Measurements from ENCODE around the gene OR2T3.
"Not testable (repeated sequence)": the region's sequence is repeated elsewhere in the genome, so short reads cannot be mapped to it uniquely, and the experiment has no call there.

The OR2T3 gene

GRCh38 chr1:248473051-248473450, at the start of gene OR2T3:
TSS of gene OR2T3 (plus strand) at chr1:248473351. CDS start at chr1:248473351, 0 bp downstream.
- DNase-seq (ENCODE audit: low spot score): not testable (repeated sequence)

- not testable (repeated sequence) for DNase-seq (ENCODE audit: low spot score)
Measured at GRCh38 chr1:248427526-248428191, 45.5 kb upstream of the OR2T3 start.

GRCh38 chr1:248428192-248428533, 45.0 kb upstream of the OR2T3 start:
- DNase-seq (ENCODE audit: low spot score): not testable (repeated sequence)

- DNase-seq (ENCODE audit: low spot score): not testable (repeated sequence)
Measured at GRCh38 chr1:248431683-248432082, 41.5 kb upstream of the OR2T3 start.

GRCh38 chr1:248432201-248432600, 41.0 kb upstream of the OR2T3 start:
- not testable (repeated sequence) for DNase-seq (ENCODE audit: low spot score)

- DNase-seq (ENCODE audit: low spot score): not testable (repeated sequence)
Measured at GRCh38 chr1:248433811-248434415, 39.2 kb upstream of the OR2T3 start.

- DNase-seq (ENCODE audit: low spot score): not testable (repeated sequence)
Measured at GRCh38 chr1:248434913-248435312, 38.2 kb upstream of the OR2T3 start.

- DNase-seq (ENCODE audit: low spot score): not testable (repeated sequence)
Measured at GRCh38 chr1:248436303-248436702, 36.8 kb upstream of the OR2T3 start.

GRCh38 chr1:248438668-248439067, 34.5 kb upstream of the OR2T3 start:
- DNase-seq (ENCODE audit: low spot score): not testable (repeated sequence)

GRCh38 chr1:248439283-248439682, 33.9 kb upstream of the OR2T3 start:
- not testable (repeated sequence) for DNase-seq (ENCODE audit: low spot score)

- DNase-seq (ENCODE audit: low spot score): not testable (repeated sequence)
Measured at GRCh38 chr1:248442500-248443277, 30.5 kb upstream of the OR2T3 start.

- DNase-seq (ENCODE audit: low spot score): not testable (repeated sequence)
Measured at GRCh38 chr1:248444603-248445002, 28.5 kb upstream of the OR2T3 start.

- not testable (repeated sequence) for DNase-seq (ENCODE audit: low spot score)
Measured at GRCh38 chr1:248445399-248445798, 27.8 kb upstream of the OR2T3 start, which contains the start of gene OR2T2. TSS of gene OR2T2 (plus strand) at chr1:248445637. CDS start at chr1:248452798, 7,161 bp downstream.

GRCh38 chr1:248448409-248449074, 24.6 kb upstream of the OR2T3 start:
- DNase-seq (ENCODE audit: low spot score): not testable (repeated sequence)

GRCh38 chr1:248449821-248450465, 23.2 kb upstream of the OR2T3 start:
- not testable (repeated sequence) for DNase-seq (ENCODE audit: low spot score)

GRCh38 chr1:248450466-248451145, 22.5 kb upstream of the OR2T3 start:
- not testable (repeated sequence) for DNase-seq (ENCODE audit: low spot score)

- DNase-seq (ENCODE audit: low spot score): not testable (repeated sequence)
Measured at GRCh38 chr1:248453619-248454018, 19.5 kb upstream of the OR2T3 start.

GRCh38 chr1:248455045-248455444, 18.1 kb upstream of the OR2T3 start:
- DNase-seq (ENCODE audit: low spot score): not testable (repeated sequence)

GRCh38 chr1:248456635-248457034, 16.5 kb upstream of the OR2T3 start:
- DNase-seq (ENCODE audit: low spot score): not testable (repeated sequence)

GRCh38 chr1:248459117-248459516, 14.0 kb upstream of the OR2T3 start:
- not testable (repeated sequence) for DNase-seq (ENCODE audit: low spot score)

- no peak for DNase-seq (ENCODE audit: low spot score)
Measured at GRCh38 chr1:248471154-248471553, 2.0 kb upstream of the OR2T3 start.

Measured in AG08395 (cell line).